Umbilical cord (tissue), 2 donors: Measurements from ENCODE around the gene AK4. TPM values are rescaled to one million over a fixed set of nuclear protein-coding genes. Genes with fewer than 3 reads are reported as not detected.

Experiments used
- DNase-seq: peaks from one replicate; pipeline ENCODE4 v3.0.0-alpha.2; 2015; ENCODE audit warnings: low spot score
- total RNA-seq: library from RNA; depleted of rRNA; stranded (reverse); fragments of >200 nt; gene quantifications from one replicate; pipeline ENCODE4 v1.2.3, GENCODE V29; 2014; ENCODE audit warnings: low replicate concordance; ENCODE audit not compliant: insufficient read depth

Gene AK4
- total RNA-seq, 1 donor from 2014 or later, result 30.3 TPM

DNA sequence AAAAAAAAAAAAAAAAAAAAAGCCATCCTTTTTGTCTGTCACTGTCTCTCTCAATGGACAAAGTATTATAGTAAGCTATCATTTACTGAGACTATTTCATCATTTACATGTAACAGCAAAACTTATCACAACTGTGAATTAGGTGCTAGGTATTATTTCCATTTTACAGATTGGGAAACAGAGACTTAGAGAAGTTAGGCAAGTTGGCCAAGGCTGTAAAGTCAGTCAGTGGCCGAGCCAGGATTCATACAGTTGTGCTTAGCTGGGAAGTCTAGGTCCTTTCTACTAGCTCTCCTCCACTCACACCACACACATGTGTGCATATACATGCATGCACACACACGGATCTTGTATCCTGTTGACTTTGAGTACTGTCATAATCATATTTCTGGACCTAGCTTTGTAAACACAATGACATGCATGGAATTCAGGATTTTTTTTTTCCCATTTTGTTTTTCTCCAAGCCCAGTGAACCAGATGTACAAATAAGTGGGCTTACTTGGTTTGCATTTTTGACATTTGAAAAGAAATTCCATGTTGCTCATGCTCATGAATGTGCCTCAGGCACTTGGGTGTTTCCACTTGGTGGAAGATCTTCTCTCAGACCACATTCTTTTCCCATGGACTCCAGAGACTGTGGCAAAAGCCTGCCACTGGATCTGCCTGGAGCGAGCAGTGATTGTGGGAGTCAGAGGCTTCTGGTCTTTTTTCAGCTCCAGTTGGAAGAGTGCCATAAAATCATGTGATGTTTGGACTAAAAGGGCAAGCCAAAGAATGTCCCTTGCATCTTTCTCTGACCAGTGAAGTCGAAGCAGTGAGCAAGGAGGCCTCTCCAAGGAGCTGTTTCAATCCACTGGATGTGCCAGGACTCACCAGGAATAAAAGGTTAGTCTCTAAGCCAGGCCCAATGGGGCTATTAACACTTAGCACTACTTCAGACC, 99.7 kb downstream of the AK4 start:
- DNase-seq, result peak; percentile 74

DNA sequence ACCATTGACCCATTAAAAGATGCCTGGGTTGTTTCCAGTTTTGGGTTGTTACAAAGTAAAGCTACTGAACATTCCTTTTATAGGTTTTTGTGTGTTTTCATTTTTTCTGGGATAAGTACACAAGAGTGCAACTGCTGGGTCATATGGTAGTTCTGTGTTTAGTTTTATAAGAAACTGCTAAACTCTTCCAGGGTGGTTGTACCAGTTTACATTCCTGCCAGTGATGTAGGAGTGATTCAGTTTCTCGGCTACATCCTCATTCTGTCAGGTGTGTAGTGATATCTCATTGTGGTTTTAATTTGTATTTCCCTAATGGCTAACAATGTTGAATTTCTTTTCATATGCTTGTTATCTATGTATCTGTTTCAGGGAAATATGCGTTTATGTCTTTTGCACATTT, 102.8 kb downstream of the AK4 start:
- no peak for DNase-seq

DNA sequence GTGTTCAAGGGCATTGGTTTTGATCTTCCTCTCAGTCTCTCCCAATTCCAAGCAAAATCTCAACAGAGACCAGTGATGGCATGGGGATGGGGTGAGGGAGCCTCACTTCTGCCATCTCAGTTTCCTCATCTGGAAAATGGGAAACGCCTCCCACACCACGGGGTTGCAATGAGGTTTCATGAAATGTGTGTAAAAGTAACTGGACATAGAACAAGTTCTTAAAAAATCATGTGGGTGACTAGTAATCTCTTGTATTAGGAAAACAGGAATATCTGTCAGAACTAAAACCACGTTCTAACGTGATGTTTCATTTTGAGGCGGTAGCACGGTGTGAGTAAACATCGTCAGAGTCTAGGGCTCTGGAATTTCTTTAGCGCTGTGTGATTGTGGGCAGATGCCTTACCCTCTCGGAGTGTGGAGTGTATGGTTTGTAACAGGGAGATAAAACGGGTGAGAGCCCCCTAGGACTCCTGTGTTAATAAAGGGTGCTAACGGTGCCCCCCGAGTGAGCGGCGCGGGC, 105.9 kb downstream of the AK4 start:
- DNase-seq, result no peak

DNA sequence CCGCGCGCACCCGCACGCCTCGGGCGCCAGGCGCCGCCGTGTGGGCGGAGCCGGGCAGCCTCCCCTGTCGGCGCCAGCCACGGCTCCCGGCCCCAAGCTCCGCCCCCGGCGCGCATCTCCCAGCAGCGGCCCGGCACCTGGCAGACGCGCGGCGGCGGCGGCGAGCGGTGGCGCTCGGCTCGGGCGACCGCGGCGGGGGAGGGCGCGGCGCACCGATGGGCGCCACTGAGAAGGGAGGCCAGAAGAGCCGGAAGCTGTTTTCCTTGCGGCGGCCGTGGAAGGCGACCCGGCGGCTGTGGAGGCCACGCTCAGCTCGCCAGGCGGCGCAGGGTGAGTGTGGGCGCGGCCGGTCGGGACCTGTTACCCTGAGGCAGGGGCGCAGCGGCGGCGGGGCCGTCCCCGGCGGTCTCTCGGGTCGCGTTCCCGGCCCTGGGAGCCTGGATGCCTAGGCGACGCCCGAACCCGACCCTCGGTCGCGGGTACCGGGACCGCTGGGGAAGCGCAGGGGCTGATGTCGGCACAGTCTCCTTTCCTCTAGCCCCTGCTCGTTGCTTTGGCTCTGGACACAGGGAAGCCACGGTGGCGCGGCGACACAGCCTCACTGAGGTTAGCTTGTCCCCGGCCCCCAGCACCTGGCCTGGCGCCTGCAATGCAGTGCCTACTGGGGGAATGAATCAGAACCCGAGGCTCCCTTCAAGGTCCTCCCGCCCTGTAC, 106.5 kb downstream of the AK4 start:
- peak; percentile 71 for DNase-seq

DNA sequence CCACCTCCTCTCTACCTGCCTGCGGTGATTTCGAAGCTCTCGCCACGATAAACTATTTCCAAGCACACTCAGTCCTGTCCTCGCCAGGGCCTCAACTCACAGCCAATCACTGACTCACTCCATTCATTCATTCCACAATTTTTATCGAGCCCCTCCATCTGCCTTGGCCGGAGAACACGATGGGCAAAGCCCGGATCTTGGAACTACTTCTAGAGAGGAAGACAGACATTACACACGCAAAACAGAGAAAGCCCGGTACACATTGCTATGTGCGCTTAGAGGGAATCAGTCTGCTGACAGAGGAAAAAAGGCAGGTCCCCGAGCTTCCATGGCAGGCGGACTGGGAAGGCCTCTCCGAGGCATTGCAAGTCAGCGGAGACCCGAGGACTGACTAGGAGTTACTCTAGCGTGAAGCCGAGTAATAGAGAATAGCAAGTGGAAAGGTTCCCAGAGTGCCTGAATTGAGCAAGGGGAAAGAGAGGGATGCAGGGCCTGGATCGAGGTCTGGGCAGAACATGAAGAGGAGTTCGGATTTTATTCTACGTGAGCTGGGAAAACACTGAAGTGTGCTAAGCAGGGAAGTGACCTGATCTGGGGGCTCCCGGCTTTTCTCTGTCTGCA, 107.1 kb downstream of the AK4 start:
- DNase-seq, result peak; percentile 52

DNA sequence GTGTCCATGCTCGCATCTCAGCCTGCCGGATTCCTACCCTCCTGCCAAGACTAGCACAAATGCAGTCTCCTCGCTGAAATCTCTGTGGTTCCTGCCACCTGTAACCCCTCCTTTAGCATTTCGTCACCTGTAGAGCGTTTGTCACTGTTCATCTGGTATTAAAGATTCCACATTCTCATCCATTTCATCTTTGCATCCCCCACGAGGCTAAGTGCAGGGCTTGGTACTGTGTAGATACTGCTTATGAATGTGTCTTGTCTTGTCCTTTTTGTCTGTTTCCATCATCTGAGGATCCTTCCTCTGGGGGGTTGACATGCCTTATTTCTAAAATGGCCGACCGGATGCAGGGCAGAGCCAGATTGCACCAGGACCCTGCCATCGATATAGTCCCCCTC, 107.7 kb downstream of the AK4 start:
- no peak for DNase-seq

DNA sequence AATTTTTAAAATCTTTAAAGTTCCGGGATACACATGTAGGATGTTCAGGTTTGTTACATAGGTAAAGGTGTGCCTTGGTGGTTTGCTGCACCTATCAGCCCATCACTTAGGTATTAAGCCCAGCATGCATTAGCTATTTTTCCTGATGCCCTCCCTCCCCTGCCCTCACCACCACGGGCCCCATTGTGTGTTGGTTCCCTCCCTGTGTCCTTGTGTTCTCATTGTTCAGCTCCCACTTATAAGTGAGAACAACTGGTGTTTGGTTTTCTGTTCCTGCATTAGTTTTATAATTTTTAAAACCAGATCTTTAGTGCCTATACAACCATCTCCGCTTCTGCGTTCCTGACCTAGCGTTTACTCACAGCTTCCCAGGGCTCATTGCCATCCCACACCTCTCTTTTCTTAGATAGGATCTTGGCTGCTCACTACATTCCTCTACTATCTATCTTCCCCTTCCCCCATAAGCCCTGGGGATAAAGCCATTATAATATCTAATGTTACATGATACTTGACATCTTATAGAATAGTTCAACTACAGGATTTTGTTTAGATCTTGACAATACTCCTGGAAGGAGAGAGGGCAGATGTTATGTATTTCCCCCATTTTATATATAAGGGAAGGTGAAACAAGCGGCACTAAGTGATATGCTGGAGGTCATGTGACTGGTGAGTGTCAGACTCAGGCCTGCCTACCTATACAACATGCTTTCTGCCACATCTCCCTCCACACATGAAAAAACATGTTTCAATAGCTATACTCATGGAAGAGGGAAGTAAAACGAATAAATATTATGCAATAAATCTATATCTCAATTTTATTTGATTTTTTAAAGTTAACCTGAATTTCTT, 109.1 kb downstream of the AK4 start:
- peak; percentile 12 for DNase-seq

DNA sequence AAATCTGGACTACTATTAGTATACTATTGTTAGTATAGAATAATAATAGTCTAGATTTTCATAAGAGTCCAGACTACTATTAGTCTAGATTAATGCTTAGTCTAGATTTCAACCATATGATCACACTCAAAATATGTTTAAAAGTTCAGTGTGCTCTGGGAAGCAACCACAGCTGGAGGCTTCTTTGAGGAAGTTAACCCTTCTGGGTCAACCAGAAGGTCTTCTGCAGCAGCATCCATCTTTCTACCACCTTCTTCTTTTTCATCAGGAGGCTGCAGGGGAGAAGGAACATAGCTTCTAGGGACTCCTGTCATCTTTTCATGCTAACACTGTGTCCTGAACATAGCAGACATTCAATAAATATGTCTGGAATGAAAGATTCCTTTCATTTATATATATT, 110.1 kb downstream of the AK4 start:
- DNase-seq, result no peak

DNA sequence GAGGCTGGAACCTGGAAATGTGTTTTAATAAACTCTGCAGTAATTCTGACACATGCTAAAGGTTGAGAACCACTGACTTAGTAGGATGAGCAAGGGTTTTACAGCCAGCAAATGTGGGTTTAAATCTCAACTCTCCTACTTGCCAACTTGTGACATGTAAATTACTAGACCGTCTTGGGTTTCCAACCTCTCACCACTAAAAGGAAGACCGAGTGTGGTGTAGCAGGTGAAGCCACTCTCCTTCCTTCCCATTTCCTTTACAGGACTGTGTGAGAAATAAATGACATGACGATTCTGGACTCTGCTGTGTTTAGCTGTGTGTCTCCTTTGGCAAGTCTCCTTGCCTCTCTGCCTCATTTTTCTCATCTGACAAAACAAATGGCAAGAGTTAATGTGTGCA, 111.8 kb downstream of the AK4 start:
- no peak for DNase-seq

DNA sequence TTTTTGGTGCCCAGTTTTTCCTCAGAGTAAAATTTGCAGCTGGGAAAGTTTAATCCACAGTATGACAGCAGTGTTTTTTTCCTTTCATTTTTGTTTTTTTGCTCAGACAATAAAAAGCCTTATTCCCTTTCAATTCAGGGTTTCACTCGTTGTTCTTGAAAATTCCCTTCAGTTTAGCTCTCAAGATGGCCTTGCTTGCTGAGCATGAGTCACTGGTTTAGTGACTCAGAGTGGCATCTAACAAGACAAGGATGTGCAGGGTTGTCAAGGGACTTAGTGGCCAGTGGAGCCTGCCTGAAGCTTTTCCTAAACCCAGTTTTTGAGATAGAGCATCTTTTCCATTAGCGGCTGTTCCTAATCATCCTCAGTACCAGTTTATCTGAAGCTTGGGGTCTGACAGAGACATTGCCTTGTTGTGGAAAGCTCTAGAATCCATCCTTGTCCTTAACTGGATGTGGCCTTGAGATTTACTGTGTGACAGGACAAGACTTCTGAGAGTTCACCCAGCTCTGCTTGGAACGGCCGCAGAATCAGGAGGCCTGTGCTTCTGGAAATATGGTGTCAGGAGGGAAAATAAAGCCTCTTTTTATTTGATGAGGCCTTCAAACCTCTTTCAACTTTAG, 113.0 kb downstream of the AK4 start:
- DNase-seq, result peak; percentile 21

DNA sequence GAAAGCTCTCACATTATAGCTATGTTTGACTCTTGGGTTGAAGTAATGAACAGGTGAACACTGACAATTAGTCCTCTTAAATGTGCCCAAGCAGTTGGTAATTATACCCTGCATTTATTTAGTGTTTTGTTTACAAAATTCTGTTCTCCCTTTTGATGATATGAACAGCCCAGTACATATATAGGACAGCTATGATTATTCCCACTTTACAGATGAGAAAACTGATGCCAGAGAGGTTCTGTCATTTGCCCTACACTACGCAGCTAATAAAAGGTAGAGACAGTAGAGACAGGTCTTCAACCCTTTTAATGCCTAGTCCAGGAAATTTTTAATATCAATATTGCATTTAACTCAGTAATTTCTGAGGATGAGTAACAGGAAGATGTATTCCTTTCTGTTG, 115.3 kb downstream of the AK4 start:
- no peak for DNase-seq

DNA sequence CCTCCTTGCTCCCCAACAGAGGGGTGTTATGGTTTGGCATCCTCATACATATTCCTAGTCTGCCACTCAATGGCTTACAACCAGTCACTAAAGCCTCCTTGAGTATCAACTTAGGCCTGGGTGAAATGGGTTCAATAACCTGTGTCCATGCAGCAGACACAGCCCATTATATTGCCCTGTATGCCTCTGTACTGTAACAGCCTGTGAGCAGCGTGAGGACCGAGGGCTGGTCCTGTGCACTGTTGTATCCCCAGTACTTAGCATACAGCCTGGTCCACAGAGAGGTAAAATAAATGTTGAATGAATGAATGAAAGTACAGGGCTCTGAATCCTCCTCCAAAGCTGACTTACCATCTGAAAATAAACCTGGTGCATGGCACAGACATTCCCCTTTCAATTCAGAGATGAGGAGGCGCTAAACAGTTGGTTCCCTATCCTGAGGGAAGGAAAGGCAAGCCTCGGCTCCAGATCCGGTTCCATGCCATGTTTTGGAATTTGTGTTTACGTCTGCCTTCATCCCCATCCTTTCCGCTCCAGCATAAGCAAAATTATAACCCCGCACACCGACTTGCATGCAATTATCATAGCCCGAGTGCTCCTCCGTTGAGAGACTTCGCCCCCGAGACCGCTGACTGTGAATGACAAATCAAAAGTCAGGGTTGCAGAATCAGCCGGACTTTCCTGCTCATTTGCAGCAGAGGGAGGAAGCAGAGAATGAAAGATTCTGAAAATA, 116.4 kb downstream of the AK4 start:
- DNase-seq, result peak; percentile 65

DNA sequence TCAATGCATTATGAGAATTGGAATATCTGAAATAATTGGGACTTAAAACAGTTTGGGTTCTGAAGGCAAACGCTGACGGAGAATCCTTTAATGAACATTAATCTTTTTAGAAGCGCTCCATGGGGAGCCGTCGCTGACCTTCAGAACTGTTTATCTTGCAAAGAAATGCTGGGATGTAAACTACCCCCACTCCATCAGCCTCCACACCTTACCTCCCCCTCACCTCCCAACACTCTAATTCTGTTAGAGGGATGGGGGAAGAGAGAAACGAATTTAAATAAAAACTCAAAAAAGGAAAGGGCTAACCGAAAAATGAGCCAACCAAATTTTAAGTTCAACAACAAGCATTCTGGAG, 117.3 kb downstream of the AK4 start:
- DNase-seq, result no peak

DNA sequence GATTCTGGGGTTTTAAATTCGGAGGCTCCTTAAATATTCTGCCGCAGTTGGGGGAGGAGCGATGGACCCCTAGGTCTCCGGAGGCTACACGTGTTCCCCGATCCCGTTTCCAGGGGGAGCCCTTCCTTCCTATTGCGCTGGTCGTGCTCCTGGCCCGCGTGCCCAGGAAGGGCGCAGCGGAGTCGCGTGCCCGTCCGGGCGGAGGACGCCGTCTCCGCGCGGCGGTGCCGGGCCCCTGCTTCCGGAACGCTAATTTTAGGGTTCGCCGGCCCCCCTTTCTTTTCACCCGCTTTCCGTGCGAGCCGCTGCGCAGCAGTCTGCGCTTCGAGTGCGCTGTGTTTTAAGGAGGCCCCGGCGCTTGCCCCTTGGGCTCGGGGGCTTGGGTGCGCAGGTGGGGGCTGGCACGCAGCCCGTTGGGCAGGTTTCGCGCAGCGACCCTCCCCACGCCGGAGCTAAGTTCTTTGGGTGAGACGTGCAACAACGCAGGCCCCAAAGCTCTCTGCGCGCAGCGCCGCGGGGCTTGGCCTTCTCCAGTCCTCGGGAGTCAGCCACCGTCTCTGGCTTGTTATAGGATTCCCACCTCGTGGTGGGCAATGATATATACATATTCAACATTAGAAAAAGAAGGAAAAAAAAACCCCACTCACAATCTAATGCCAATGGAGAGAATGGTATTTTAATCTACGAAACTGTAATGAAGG, 117.8 kb downstream of the AK4 start:
- DNase-seq, result peak; percentile 57

DNA sequence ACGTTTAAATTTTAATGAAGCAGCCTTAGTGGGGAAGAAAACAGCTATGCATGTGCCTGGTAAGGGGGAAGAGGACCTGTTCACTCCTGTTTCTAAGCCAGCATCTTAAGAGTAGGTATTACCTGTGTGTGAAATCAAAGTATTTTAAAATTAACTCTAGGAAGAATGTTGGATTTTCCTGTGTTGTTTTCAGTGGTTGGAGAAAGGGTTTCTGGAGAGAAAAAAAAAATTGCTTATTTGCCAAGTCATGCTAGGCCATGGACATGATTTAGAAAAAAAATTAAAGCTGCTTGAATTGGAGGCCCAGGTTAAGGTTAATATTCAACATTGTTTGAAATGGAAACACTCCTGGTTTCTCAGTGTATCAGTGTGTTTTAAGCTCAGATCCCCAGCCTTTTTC, 118.5 kb downstream of the AK4 start:
- no peak for DNase-seq

DNA sequence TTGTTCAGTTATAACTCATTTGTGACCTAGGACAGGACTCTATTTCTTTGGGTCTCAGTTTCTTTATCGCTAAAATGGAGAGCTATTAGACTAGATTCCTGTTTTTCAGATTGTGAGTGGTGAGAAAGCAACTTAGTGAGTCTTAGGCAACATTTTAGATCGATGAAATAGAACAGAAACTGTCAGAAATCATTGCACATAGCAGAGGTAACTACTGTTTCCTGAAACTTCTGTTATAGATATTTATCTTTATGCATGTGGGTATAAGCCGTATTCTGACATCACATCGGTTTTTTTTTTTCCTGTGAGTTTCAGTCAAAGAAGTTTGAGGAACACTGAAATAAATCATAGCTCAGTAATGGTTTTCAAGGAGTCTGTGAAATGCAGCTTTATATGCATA, 119.3 kb downstream of the AK4 start:
- DNase-seq, result peak; percentile 29

DNA sequence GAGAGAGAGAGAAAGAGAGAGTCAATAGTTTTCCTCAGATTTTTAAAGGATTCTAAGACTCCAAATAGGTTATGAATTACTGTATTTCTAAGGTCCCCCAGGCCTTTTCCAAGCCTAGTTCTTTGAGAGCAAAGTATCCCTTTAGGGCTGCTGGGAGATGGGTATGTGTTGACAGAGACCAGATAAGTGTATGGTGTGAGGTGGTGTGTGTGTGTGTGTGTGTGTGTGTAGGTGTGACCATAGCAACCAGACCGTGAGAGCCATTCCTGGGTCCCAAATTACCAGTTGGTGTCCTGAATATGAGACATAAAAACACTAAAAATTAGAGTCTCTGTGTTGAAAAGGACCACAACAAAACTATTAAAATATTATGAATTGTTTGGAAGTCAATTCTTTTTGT, 119.7 kb downstream of the AK4 start:
- no peak for DNase-seq

DNA sequence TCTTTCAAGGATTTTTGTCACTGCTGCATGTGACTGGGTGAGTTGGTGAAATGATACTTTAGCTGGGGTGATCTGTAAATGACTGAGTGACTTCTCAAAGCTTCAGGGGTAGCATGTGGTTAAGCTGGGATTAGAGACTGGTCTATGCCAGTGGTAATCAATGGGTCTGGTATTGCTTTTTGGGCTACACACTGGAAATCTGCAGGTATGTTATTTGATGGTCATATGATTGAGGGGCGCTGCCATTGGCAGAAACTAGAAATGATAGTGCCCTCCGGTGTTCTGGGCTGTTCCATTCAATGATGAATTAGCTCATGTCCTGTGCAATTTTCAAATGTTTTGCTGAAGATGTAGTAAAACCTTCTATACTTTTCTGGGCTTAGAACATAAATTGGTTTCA, 121.6 kb downstream of the AK4 start:
- no peak for DNase-seq

DNA sequence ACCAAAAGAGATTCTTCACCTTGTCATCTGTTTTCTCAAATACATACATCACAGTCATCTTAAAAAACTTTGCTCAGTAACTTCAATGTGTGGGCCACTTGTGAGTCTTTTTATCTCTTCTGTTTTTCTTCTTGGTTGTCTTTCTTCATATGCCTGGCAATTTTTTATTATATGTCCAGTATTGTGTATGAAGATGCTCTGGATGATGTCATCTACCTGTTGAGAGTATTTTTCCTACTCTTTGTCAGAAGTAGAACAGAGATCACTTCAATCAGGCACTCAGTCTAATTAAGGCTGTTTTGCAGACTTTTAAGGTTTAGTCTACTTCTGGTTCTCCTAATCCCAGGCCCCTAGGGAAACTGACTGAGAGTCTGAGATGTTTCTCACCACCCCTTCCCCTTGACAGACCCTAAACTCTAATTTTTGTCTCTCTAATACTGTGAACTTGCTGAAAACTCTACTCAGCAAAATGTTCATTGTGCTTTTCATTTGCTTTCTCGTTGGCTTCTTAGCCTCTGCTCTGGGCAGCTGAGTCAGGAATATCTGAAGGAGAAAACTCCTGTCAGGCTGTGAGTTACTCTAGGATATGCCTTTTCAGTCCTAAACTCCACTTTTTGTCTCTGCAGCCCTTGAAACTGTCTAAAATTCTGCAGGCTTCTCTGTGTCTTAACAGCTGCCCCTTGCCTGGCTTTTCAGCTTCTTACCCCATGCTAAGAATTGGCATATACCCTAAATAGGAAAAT, 128.4 kb downstream of the AK4 start:
- DNase-seq, result no peak
